HG03565 (cell line): ENCODE results near the gene THUMPD1.
"Not testable (repeated sequence)": the region's sequence is repeated elsewhere in the genome, so short reads cannot be mapped to it uniquely, and the experiment has no call there.

Experiments
- ATAC-seq: cut with Tn5 transposase; IDR thresholded peaks from one replicate; pipeline ENCODE4 v1.9.1; 2021; ENCODE audit warnings: mild to moderate bottlenecking, moderate library complexity; ENCODE audit not compliant: unreplicated experiment

Gene THUMPD1, protein sequence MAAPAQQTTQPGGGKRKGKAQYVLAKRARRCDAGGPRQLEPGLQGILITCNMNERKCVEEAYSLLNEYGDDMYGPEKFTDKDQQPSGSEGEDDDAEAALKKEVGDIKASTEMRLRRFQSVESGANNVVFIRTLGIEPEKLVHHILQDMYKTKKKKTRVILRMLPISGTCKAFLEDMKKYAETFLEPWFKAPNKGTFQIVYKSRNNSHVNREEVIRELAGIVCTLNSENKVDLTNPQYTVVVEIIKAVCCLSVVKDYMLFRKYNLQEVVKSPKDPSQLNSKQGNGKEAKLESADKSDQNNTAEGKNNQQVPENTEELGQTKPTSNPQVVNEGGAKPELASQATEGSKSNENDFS

GRCh38 chr16:20741554-20742285 is at the start of gene THUMPD1:
Gene THUMPD1 (minus strand): TSS chr16:20741818. CDS start chr16:20741739, 79 bp downstream.
- ATAC-seq: peak; percentile 78

DNA sequence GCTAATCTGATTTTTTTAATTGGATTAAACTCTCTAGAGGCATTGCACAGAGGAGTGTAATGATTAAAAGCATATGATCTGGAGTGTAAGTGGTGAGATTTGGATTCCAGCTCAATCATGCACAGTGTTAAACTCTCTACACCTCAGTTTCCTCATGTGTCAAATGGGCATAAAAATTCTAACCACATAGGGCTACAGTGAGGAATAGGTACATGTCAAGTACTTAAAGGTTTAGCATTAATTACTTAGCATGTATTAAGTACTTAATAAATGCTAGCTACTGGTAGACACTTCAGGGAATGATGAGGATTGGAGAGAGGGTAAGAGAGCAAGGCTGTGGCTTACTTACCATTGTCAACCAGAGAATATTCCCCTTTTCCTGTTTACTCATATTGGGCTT is 47.5 kb upstream of the THUMPD1 start:
- ATAC-seq: no peak

DNA sequence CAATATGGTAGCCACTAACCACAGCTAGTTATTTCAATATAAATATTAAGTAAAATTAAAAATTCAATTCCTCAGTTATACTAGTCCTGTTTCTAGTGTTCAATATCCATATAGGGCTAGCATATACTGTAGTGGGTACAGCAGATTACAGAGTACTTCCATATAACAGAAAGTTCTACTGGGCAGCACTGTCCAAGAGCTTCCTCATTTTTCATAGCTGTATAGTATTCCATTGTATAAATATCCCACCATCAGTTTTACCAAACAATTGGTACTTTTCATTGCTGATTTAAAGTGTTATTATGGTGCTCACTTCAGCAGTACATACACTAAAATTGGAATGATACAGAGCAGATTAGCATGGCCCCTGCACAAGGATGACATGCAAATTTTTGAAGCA is 42.6 kb upstream of the THUMPD1 start:
- ATAC-seq: no peak

DNA sequence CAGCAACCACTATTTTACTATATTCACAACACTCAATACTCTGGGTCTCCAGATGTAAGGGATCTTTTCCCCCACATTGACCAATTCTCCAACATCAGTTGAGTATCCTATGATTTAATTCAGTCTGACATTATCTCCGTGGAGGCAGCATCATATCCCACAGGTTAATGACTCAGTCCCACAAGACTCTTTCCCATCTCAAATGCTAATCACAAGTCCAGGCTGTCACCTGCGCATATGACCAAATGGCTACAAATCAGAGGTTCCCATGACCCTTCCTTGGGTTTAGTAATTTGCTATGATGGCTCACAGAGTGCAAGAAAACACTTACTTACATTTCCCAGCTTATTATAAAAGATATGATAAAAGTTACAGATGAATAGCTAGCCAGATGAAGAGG is 40.9 kb upstream of the THUMPD1 start:
- ATAC-seq: no peak

DNA sequence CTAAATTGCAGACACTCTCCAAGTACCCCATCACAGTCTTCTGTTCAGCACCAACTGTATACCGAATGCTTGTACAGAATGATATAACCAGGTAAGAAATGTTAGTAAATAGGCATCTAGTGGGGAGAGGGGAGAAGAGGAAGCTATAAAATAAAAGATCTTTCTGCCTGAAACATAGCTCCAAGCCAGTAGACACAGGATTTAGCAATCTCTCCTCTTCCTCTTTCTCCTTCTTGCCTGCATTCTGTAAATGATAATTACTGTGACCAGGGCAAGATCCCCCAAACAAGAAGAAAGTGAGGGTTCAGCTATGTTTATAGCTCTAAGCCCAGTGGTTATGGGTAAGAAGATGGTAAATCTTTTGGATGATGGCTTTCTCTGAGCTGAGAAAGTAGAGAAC is 40.1 kb upstream of the THUMPD1 start:
- no peak for ATAC-seq

GRCh38 chr16:20774703-20775362 is 33.2 kb upstream of the THUMPD1 start:
- no peak for ATAC-seq

DNA sequence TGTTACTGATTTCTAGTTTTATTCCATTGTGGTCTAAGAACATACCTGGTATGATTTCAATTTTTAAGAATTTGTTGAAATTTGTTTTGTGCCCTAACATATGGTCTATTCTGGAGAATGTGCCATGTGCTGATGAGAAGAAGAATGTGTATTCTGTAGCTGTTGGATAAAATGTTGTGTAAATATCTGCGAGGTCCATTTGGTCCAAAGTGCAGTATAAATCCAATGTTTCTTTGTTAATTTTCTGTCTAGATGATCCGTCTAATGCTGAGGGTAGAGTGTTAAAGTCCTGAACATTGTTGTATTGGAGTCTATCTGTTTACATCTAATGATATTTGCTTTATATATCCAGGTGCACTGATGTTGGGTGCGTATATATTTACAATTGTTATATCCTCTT is 32.1 kb upstream of the THUMPD1 start:
- no peak for ATAC-seq

GRCh38 chr16:20768818-20769217 is 27.2 kb upstream of the THUMPD1 start:
- no peak for ATAC-seq

- no peak for ATAC-seq
Observed at GRCh38 chr16:20768121-20768520, 26.5 kb upstream of the THUMPD1 start.

DNA sequence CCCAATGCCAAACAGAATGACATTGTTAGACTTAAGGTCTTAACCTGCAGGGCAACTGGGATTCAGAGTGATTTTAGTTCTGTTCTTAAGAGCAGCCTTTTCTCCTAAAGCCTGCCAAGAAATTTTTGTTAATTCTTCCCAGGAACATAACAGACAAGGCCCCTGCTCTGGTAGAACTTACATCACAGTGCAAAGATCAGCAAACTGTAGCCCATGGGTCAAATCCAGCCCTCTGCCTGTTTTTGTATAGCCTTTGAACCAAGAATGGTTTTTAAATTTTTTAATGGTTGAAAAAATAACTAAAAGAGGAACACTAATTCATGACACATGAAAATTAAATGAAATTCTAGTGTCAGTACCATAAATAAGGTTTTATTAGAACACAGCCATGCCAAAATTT is 26.0 kb upstream of the THUMPD1 start:
- no peak for ATAC-seq

- no peak for ATAC-seq
Observed at GRCh38 chr16:20766294-20766693, 24.7 kb upstream of the THUMPD1 start.

GRCh38 chr16:20765732-20766131 is 24.1 kb upstream of the THUMPD1 start:
- ATAC-seq: no peak

GRCh38 chr16:20764448-20764847 is 22.8 kb upstream of the THUMPD1 start:
- not testable (repeated sequence) for ATAC-seq

GRCh38 chr16:20763461-20764232 is 22.0 kb upstream of the THUMPD1 start, which contains the start of gene ACSM3:
Gene ACSM3 (plus strand): TSS chr16:20764014. CDS start chr16:20770035, 6,021 bp downstream.
- peak; percentile 96 for ATAC-seq

DNA sequence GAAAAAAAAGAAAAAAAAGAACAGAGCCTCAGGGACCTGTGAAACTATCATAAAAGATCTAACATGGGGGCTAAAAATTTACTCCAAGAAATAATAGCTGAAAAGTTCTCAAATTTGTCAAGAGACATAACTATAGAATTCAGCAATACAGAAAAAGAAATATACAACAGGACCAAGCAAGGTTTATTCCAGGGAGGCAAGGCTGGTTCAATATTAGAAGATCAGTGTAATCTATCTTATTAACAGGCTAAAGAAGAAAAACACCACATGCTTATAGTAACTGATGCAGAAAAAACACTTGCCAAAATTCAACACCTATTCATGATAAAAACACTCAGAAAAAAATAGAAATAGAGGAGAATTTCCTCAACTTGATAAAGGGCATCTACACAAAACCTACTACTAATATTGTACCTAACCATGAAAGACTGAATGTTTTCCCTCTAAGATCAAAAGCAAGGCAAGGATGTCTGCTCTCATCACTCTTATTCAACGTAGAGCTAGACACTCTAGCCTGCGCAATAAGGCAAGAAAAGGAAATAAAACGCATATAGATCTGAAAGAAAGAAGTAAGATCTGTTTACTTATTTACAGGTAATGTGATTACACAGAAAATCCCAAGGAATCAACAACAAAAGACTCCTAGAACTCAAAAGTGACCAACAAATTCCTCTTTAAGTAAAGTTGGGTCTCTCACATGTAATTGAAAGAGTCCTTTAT is 20.9 kb upstream of the THUMPD1 start:
- no peak for ATAC-seq

- ATAC-seq: no peak
Observed at GRCh38 chr16:20761175-20761574, 19.6 kb upstream of the THUMPD1 start.

GRCh38 chr16:20760346-20760745 is 18.7 kb upstream of the THUMPD1 start:
- ATAC-seq: no peak

DNA sequence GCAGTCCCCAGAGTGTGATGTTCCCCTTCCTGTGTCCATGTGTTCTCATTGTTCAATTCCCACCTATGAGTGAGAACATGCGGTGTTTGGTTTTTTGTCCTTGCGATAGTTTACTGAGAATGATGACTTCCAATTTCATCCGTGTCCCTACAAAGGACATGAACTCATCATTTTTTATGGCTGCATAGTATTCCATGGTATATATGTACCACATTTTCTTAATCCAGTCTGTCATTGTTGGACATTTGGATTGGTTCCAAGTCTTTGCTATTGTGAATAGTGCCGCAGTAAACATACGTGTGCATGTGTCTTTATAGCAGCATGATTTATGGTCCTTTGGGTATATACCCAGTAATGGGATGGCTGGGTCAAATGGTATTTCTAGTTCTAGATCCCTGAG is 14.2 kb upstream of the THUMPD1 start:
- not testable (repeated sequence) for ATAC-seq

DNA sequence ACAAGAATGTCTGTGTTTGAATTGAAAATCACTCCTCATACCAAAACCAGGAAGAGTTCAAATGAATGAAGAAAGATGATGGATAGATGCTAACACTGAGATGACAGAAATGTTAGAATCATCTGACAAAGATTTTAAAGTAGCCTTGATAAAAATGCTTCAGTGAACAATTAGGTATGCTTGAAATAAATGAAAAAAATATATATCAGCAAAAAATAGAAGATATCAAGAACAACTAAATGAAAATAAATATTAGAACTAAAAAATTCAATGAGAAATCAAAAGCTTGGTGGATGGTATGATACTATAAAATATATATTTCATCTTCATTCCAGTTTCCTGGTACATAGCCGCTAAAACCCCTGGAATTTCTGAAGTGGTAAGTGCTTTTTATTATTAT is 13.6 kb upstream of the THUMPD1 start:
- ATAC-seq: no peak

DNA sequence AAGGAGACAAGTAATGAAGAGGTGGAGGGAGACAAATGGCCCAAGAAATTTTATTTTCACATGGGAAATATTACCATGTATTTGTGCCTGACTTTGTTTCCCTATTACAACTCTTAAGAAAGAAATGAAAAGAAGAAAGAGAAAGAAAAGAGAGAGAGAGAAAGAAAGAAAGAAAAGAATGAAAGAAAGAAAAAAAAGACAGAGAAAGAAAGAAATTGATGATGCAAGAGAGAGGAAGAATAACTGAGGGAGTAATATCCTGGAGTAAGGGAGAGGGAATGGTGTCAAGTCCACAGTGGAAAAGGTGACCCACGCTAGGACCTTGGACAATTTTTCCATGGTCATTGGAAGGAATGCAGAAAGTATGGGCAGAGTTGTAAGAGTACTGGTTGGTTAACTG is 12.1 kb upstream of the THUMPD1 start:
- no peak for ATAC-seq
